Natural killer cell treated with Interleukin-12 subunit alpha and Interleukin-12 subunit beta and Interleukin-15 and Interleukin-18, amount 100 ng/mL, for 72 hours (primary cell): ENCODE results near the gene ZFAND2A. TPM values are rescaled to one million over a fixed set of nuclear protein-coding genes. Genes with fewer than 3 reads are reported as not detected.
"Not testable (repeated sequence)": the region's sequence is repeated elsewhere in the genome, so short reads cannot be mapped to it uniquely, and the experiment has no call there.

Experiments used
- ATAC-seq, 2 donors: fragments of 150-1000 bp; cut with Tn5 transposase in 1 of 2; sonication (Bioruptor Pico), chemical (Tn5 transposase) in 1 of 2; 2 replicates each; pipeline ENCODE4 v1.10.0; 2021
- DNase-seq: peaks from one replicate; pipeline ENCODE4 v3.0.0; 2022; ENCODE audit warnings: low spot score
- H3K27ac Mint-ChIP-seq, 2 donors: 1 replicate in 1 of 2; 2 replicates in 1 of 2; pipeline ENCODE4 v1.8.0; 2022; ENCODE audit warnings: mixed read lengths in 2 of 2, mild to moderate bottlenecking in 1 of 2, moderate library complexity in 1 of 2
- H3K27me3 Mint-ChIP-seq, 2 donors: 1 replicate in 1 of 2; 2 replicates in 1 of 2; pipeline ENCODE4 v1.8.0; 2022; ENCODE audit warnings: mixed read lengths in 2 of 2
- H3K36me3 Mint-ChIP-seq: one replicate; pipeline ENCODE4 v1.8.0; 2022; ENCODE audit warnings: mixed read lengths
- H3K4me1 Mint-ChIP-seq, 2 donors: 1 replicate in 1 of 2; 2 replicates in 1 of 2; pipeline ENCODE4 v1.8.0; 2022; ENCODE audit warnings: low read depth in 2 of 2, mixed read lengths in 2 of 2, mild to moderate bottlenecking in 1 of 2
- H3K4me3 Mint-ChIP-seq: one replicate; pipeline ENCODE4 v1.8.0; 2022; ENCODE audit warnings: mixed read lengths
- H3K9me3 Mint-ChIP-seq: 2 replicates; pipeline ENCODE4 v1.8.0; 2022; ENCODE audit warnings: mixed read lengths
- total RNA-seq, 2 donors: library from RNA; stranded (reverse); gene quantifications; one replicate each; pipeline ENCODE4 v1.2.3, GENCODE V29; 2022

ZFAND2A gene
- total RNA-seq, 2 donors from 2014 or later = 34.7 to 41.2 TPM

- no peak for DNase-seq
- no peak overlapping the region for H3K4me3 Mint-ChIP-seq
- peaks cover 9% of the 10 kb centered on the region for H3K36me3 Mint-ChIP-seq
- H3K27me3 Mint-ChIP-seq = peaks cover 29 to 30% of the 10 kb centered on the region in 2 donors
- peak overlapping the region in 1 of 2 donors; percentile 45 for H3K27ac Mint-ChIP-seq
- peaks cover 8 to 10% of the 10 kb centered on the region in 2 donors for H3K4me1 Mint-ChIP-seq
- no peaks in the 10 kb centered on the region for H3K9me3 Mint-ChIP-seq
- no peak for ATAC-seq
These were observed 30.2 kb upstream of the ZFAND2A start for GRCh38 chr7:1189986-1190772.

GRCh38 chr7:1188720-1189294 is 28.8 kb upstream of the ZFAND2A start:
- Mint-ChIP-seq H3K27ac (no peak overlapping the region), H3K36me3 (peaks cover 9% of the 10 kb centered on the region), H3K4me3 (no peak overlapping the region), H3K9me3 (no peaks in the 10 kb centered on the region), H3K4me1 (peaks cover 8 to 10% of the 10 kb centered on the region in 2 donors), H3K27me3 (peaks cover 29% of the 10 kb centered on the region in 2 donors)
- DNase-seq (no peak), ATAC-seq (no peak)

- no peaks in the 10 kb centered on the region for H3K9me3 Mint-ChIP-seq
- no peak for DNase-seq
- H3K4me1 Mint-ChIP-seq = peaks cover 4 to 6% of the 10 kb centered on the region in 2 donors
- ATAC-seq = no peak
- H3K4me3 Mint-ChIP-seq = no peak overlapping the region
- no peak overlapping the region for H3K27ac Mint-ChIP-seq
- peaks cover 26 to 29% of the 10 kb centered on the region in 2 donors for H3K27me3 Mint-ChIP-seq
- peaks cover 6% of the 10 kb centered on the region for H3K36me3 Mint-ChIP-seq
These were observed 27.1 kb upstream of the ZFAND2A start for GRCh38 chr7:1187127-1187526.

GRCh38 chr7:1181640-1182039 is 21.6 kb upstream of the ZFAND2A start:
- no peaks in the 10 kb centered on the region for H3K9me3 Mint-ChIP-seq
- ATAC-seq = no peak
- H3K4me3 Mint-ChIP-seq = no peak overlapping the region
- H3K4me1 Mint-ChIP-seq = peaks cover 5 to 6% of the 10 kb centered on the region in 2 donors
- no peak overlapping the region for H3K27ac Mint-ChIP-seq
- no peak for DNase-seq
- peaks cover 16 to 18% of the 10 kb centered on the region in 2 donors for H3K27me3 Mint-ChIP-seq
- no peaks in the 10 kb centered on the region for H3K36me3 Mint-ChIP-seq

GRCh38 chr7:1181031-1181430 is 21.0 kb upstream of the ZFAND2A start:
- ATAC-seq (no peak), DNase-seq (no peak)
- H3K27ac Mint-ChIP-seq = no peak overlapping the region
- H3K4me1 Mint-ChIP-seq = peaks cover 11 to 12% of the 10 kb centered on the region in 2 donors
- H3K4me3 Mint-ChIP-seq = no peak overlapping the region
- peaks cover 14 to 16% of the 10 kb centered on the region in 2 donors for H3K27me3 Mint-ChIP-seq
- H3K36me3 Mint-ChIP-seq = no peaks in the 10 kb centered on the region
- no peaks in the 10 kb centered on the region for H3K9me3 Mint-ChIP-seq

- Mint-ChIP-seq H3K9me3 (no peaks in the 10 kb centered on the region), H3K4me3 (peak overlapping the region; percentile 59)
These were observed 16.9 kb upstream of the ZFAND2A start for GRCh38 chr7:1176891-1177373.

GRCh38 chr7:1175967-1176851 is 16.2 kb upstream of the ZFAND2A start:
- peak overlapping the region; percentile 65 to 80 for H3K27ac Mint-ChIP-seq
- no peaks in the 10 kb centered on the region for H3K9me3 Mint-ChIP-seq
- DNase-seq (peak; percentile 85), ATAC-seq (peak; percentile 80 to 83)
- peaks cover 11 to 16% of the 10 kb centered on the region in 2 donors for H3K27me3 Mint-ChIP-seq
- no peaks in the 10 kb centered on the region for H3K36me3 Mint-ChIP-seq
- peak overlapping the region; percentile 59 for H3K4me3 Mint-ChIP-seq
- peaks cover 12% of the 10 kb centered on the region in 2 donors for H3K4me1 Mint-ChIP-seq

More at GRCh38 chr7:1176891-1177373, 16.9 kb upstream of the ZFAND2A start:
- peak; percentile 83 for DNase-seq
- ATAC-seq = peak; percentile 60 to 61
- peak overlapping the region; percentile 65 to 80 for H3K27ac Mint-ChIP-seq
- no peaks in the 10 kb centered on the region for H3K36me3 Mint-ChIP-seq
- H3K27me3 Mint-ChIP-seq = peaks cover 11 to 16% of the 10 kb centered on the region in 2 donors
- peaks cover 12% of the 10 kb centered on the region in 2 donors for H3K4me1 Mint-ChIP-seq

- Mint-ChIP-seq H3K4me1 (peaks cover 12% of the 10 kb centered on the region in 2 donors), H3K36me3 (no peaks in the 10 kb centered on the region), H3K9me3 (no peaks in the 10 kb centered on the region), H3K27me3 (peaks cover 8 to 12% of the 10 kb centered on the region in 2 donors), H3K27ac (peak overlapping the region in 1 of 2 donors; percentile 80), H3K4me3 (no peak overlapping the region)
- ATAC-seq (no peak), DNase-seq (no peak)
These were observed 15.6 kb upstream of the ZFAND2A start for GRCh38 chr7:1175597-1175966.

GRCh38 chr7:1174881-1175596 is 15.0 kb upstream of the ZFAND2A start:
- Mint-ChIP-seq H3K4me3 (no peak overlapping the region), H3K4me1 (peaks cover 14% of the 10 kb centered on the region in 2 donors), H3K9me3 (no peaks in the 10 kb centered on the region), H3K36me3 (no peaks in the 10 kb centered on the region), H3K27me3 (peaks cover 6 to 8% of the 10 kb centered on the region in 2 donors), H3K27ac (no peak overlapping the region)
- DNase-seq = no peak
- no peak for ATAC-seq

- no peak for DNase-seq
- Mint-ChIP-seq H3K27ac (peak overlapping the region in 1 of 2 donors; percentile 27), H3K9me3 (no peaks in the 10 kb centered on the region), H3K36me3 (no peaks in the 10 kb centered on the region), H3K4me3 (no peak overlapping the region), H3K4me1 (peaks cover 21 to 23% of the 10 kb centered on the region in 2 donors), H3K27me3 (peaks cover 2 to 3% of the 10 kb centered on the region in 2 donors)
- no peak for ATAC-seq
These were observed 14.0 kb upstream of the ZFAND2A start for GRCh38 chr7:1174002-1174401.

- H3K9me3 Mint-ChIP-seq = no peaks in the 10 kb centered on the region
- peaks cover 21 to 23% of the 10 kb centered on the region in 2 donors for H3K4me1 Mint-ChIP-seq
- no peak overlapping the region for H3K4me3 Mint-ChIP-seq
- H3K27ac Mint-ChIP-seq = no peak overlapping the region
- no peak for DNase-seq
- H3K36me3 Mint-ChIP-seq = no peaks in the 10 kb centered on the region
- peaks cover 0 to 3% of the 10 kb centered on the region in 2 donors for H3K27me3 Mint-ChIP-seq
- ATAC-seq = no peak
These were observed 12.9 kb upstream of the ZFAND2A start for GRCh38 chr7:1172666-1173523.

- not testable (repeated sequence) for DNase-seq, ATAC-seq, H3K9me3 Mint-ChIP-seq, H3K27me3 Mint-ChIP-seq, H3K36me3 Mint-ChIP-seq, H3K27ac Mint-ChIP-seq, H3K4me3 Mint-ChIP-seq
- H3K4me1 Mint-ChIP-seq = peaks cover 15 to 16% of the 10 kb centered on the region in 2 donors
These were observed 11.5 kb upstream of the ZFAND2A start for GRCh38 chr7:1171516-1171915.
